Measurements from ENCODE around the gene XPR1.

DNA sequence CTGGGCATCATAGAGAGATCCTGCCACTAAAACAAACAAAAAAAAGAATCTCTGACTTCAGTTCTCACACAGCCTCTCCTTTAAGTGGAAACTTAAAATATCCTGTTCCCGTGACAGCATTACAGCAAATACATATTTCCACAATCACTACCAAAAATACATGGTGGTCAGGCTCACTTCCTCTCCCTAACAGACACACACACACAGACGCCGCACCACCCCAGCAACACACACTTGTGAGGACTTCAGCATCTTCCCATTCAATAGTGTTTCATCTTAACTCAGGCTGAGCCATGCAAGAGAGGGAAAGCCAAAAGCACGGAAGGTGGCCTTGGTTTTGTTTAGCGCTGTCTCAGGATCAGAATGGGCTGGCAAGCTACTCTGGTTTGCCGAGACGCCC lies 302.7 kb downstream of the XPR1 start:
- TF ChIP-seq CTCF (IDR thresholded peaks at IDR 0.05; ENCODE audit: low read depth, low read length) (no peak), EZH2phosphoT487 (IDR thresholded peaks at IDR 0.05; ENCODE audit: low read depth) (no peak)
